Gastroesophageal sphincter (tissue), 4 donors: Measurements from ENCODE around the gene RNPC3. TPM values are rescaled to one million over a fixed set of nuclear protein-coding genes. Genes with fewer than 3 reads are reported as not detected.

Source experiments
- ATAC-seq: fragments of 150-250 bp; one replicate; pipeline ENCODE4 v1.9.1; 2016; ENCODE audit warnings: mild to moderate bottlenecking, moderate library complexity
- H3K27ac ChIP-seq, 4 donors: fragments of 200-600 bp; sonication (generic) in 3 of 4; 1 replicate in 3 of 4; 2 replicates in 1 of 4; pipeline ENCODE4 v1.5.1; 2016 to 2019
- H3K27me3 ChIP-seq: fragments of 200-600 bp; sonication (generic); one replicate; pipeline ENCODE4 v1.5.1; 2019
- H3K36me3 ChIP-seq, 2 donors: fragments of 200-600 bp; sonication (generic); one replicate each; pipeline ENCODE4 v1.5.1; 2019; ENCODE audit warnings: control low read depth in 1 of 2
- H3K4me1 ChIP-seq, 3 donors: fragments of 200-600 bp; sonication (generic); 1 replicate in 2 of 3; 2 replicates in 1 of 3; pipeline ENCODE4 v1.5.1; 2016 to 2019; ENCODE audit warnings: control low read depth in 2 of 3
- H3K4me3 ChIP-seq, 2 donors: fragments of 200-600 bp; sonication (generic); one replicate each; pipeline ENCODE4 v1.5.1; 2019; ENCODE audit warnings: mild to moderate bottlenecking in 1 of 2, moderate library complexity in 1 of 2
- H3K9me3 ChIP-seq, 3 donors: fragments of 200-600 bp; sonication (generic); one replicate each; pipeline ENCODE4 v1.5.1; 2017 to 2019; ENCODE audit warnings: control low read depth in 2 of 3
- CTCF ChIP-seq, 4 experiments: fragments of 200-600 bp in 2 of 4; fragments of 450-650 bp in 2 of 4; sonication (generic) in 1 of 4; IDR thresholded peaks; one replicate each; pipeline ENCODE4 v1.5.1; 2017 to 2019; ENCODE audit warnings: antibody characterized with exemption in 4 of 4, mild to moderate bottlenecking in 2 of 4, moderate library complexity in 2 of 4
- EP300 ChIP-seq: sonication (generic); formaldehyde crosslinking; IDR thresholded peaks from one replicate; pipeline ENCODE4 v1.6.1; 2017; ENCODE audit warnings: antibody characterized with exemption, mild to moderate bottlenecking
- POLR2A ChIP-seq, 2 donors: fragments of 450-650 bp; IDR thresholded peaks; one replicate each; pipeline ENCODE4 v1.6.1; 2017; ENCODE audit warnings: antibody characterized with exemption in 2 of 2, mild to moderate bottlenecking in 2 of 2, moderate library complexity in 1 of 2
- POLR2AphosphoS5 ChIP-seq: sonication (generic); formaldehyde crosslinking; IDR thresholded peaks from one replicate; pipeline ENCODE4 v1.6.1; 2017; ENCODE audit warnings: antibody characterized with exemption
- WGBS, 2 donors: methylation state at CpG; one replicate each; pipeline ENCODE4 v1.1.5; 2018; ENCODE audit warnings: low coverage in 1 of 2; 5-methylcytosine and 5-hydroxymethylcytosine counted together
- total RNA-seq, 4 donors: library from RNA; depleted of rRNA; stranded (reverse); fragments of >200 nt; gene quantifications; one replicate each; pipeline ENCODE4 v1.1.0, GENCODE V29; 2016

RNPC3 gene
- total RNA-seq, 4 donors from 2014 or later = 9.3 to 56.2 (median 19.3) TPM

- TF ChIP-seq POLR2A (IDR thresholded peaks at IDR 0.05) = no peak
- no peak for TF ChIP-seq CTCF (IDR thresholded peaks at IDR 0.05)
- no peak for TF ChIP-seq EP300
- no peak overlapping the region for H3K4me3 ChIP-seq
- no peak for ATAC-seq
Measured at GRCh38 chr1:103497404-103497803, 28.1 kb upstream of the RNPC3 start.

GRCh38 chr1:103509250-103509649 is 16.2 kb upstream of the RNPC3 start:
- 73% methylated on average over 1 of the region's 1 CpG for WGBS, 2 donors

More at GRCh38 chr1:103497404-103497803, 28.1 kb upstream of the RNPC3 start:
- no peaks in the 10 kb centered on the region for H3K9me3 ChIP-seq
- no peaks in the 10 kb centered on the region for H3K4me1 ChIP-seq
- no peaks in the 10 kb centered on the region for H3K36me3 ChIP-seq
- no peaks in the 10 kb centered on the region for H3K27me3 ChIP-seq
- H3K27ac ChIP-seq = no peak overlapping the region

GRCh38 chr1:103513711-103514110 is 11.8 kb upstream of the RNPC3 start:
- H3K4me3 ChIP-seq = no peak overlapping the region
- ATAC-seq = no peak
- no peaks in the 10 kb centered on the region for H3K4me1 ChIP-seq
- H3K27ac ChIP-seq = no peak overlapping the region
- H3K9me3 ChIP-seq = no peaks in the 10 kb centered on the region
- TF ChIP-seq CTCF (IDR thresholded peaks at IDR 0.05) (no peak), POLR2A (IDR thresholded peaks at IDR 0.05) (no peak), EP300 (no peak), POLR2AphosphoS5 (no peak)
- H3K36me3 ChIP-seq = no peaks in the 10 kb centered on the region
- WGBS, 2 donors = 100% methylated on average over 1 of the region's 1 CpG
- H3K27me3 ChIP-seq = no peaks in the 10 kb centered on the region

More at GRCh38 chr1:103509250-103509649, 16.2 kb upstream of the RNPC3 start:
- no peak overlapping the region for H3K4me3 ChIP-seq
- no peak for TF ChIP-seq EP300
- no peak for TF ChIP-seq POLR2AphosphoS5
- TF ChIP-seq POLR2A (IDR thresholded peaks at IDR 0.05) = no peak
- no peak for TF ChIP-seq CTCF (IDR thresholded peaks at IDR 0.05)
- H3K9me3 ChIP-seq = no peaks in the 10 kb centered on the region
- H3K4me1 ChIP-seq = no peaks in the 10 kb centered on the region
- H3K27me3 ChIP-seq = no peaks in the 10 kb centered on the region
- no peak for ATAC-seq
- no peaks in the 10 kb centered on the region for H3K36me3 ChIP-seq
- H3K27ac ChIP-seq = no peak overlapping the region

GRCh38 chr1:103514920-103515503 is 10.5 kb upstream of the RNPC3 start:
- Histone ChIP-seq H3K36me3 (no peaks in the 10 kb centered on the region), H3K9me3 (no peaks in the 10 kb centered on the region), H3K4me3 (no peak overlapping the region), H3K27ac (no peak overlapping the region), H3K27me3 (no peaks in the 10 kb centered on the region), H3K4me1 (no peaks in the 10 kb centered on the region)
- TF ChIP-seq POLR2A (IDR thresholded peaks at IDR 0.05) (no peak), CTCF (IDR thresholded peaks at IDR 0.05) (peak; percentile 51 to 74 (median 70))
- peak; percentile 53 for ATAC-seq
- 30 to 70% methylated on average over 1 of the region's 1 CpG for WGBS, 2 donors

- TF ChIP-seq CTCF (IDR thresholded peaks at IDR 0.05) (no peak), POLR2A (IDR thresholded peaks at IDR 0.05) (no peak), POLR2AphosphoS5 (no peak), EP300 (no peak)
- Histone ChIP-seq H3K27ac (no peak overlapping the region), H3K4me1 (no peaks in the 10 kb centered on the region), H3K36me3 (no peaks in the 10 kb centered on the region), H3K9me3 (no peaks in the 10 kb centered on the region), H3K27me3 (no peaks in the 10 kb centered on the region), H3K4me3 (no peak overlapping the region)
- WGBS, 2 donors = 78 to 82% methylated on average over 2 of the region's 2 CpGs
- ATAC-seq = no peak
Measured at GRCh38 chr1:103516283-103516682, 9.2 kb upstream of the RNPC3 start.
